ENCODE measurements around the gene ANKMY1.

DNA sequence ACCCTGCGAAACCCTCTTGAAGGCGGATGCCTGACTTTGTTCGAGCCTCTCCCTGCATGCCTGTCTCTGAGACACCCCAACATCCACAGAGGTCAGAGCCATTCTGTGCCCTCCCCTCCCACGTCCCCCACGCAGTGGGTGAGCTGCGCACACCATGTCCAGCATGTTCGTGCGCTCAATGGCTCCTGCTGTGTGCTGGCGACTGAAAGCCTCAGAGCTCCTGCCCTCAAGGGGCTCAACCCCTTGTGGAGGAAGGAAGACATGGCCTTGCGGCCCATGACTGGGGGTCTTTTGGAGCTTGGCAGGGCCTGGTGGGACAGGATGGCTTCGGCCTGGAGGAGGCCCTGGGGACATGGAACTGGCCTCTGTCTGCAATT, 45.7 kb downstream of the ANKMY1 start:
- TF ChIP-seq EP300 (IDR thresholded peaks at IDR 0.05; ENCODE audit: borderline replicate concordance in 1 of 2, low read depth in 2 of 2, low read length in 2 of 2) = no peak
- TF ChIP-seq ATF2 (IDR thresholded peaks at IDR 0.05; ENCODE audit: low read length) = no peak
- TF ChIP-seq BCL11A (IDR thresholded peaks at IDR 0.05; ENCODE audit: low read depth in 2 of 2, low read length in 2 of 2) = no peak
- TF ChIP-seq NRF1 (IDR thresholded peaks at IDR 0.05; ENCODE audit: low read depth, low read length) = no peak
- TF ChIP-seq, protein P1, sequence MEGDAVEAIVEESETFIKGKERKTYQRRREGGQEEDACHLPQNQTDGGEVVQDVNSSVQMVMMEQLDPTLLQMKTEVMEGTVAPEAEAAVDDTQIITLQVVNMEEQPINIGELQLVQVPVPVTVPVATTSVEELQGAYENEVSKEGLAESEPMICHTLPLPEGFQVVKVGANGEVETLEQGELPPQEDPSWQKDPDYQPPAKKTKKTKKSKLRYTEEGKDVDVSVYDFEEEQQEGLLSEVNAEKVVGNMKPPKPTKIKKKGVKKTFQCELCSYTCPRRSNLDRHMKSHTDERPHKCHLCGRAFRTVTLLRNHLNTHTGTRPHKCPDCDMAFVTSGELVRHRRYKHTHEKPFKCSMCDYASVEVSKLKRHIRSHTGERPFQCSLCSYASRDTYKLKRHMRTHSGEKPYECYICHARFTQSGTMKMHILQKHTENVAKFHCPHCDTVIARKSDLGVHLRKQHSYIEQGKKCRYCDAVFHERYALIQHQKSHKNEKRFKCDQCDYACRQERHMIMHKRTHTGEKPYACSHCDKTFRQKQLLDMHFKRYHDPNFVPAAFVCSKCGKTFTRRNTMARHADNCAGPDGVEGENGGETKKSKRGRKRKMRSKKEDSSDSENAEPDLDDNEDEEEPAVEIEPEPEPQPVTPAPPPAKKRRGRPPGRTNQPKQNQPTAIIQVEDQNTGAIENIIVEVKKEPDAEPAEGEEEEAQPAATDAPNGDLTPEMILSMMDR (IDR thresholded peaks at IDR 0.05; ENCODE audit: control extremely low read depth in 1 of 3, insufficient read depth in 1 of 3, low read depth in 1 of 3, low read length in 3 of 3) = no peak
- no peak for TF ChIP-seq EZH2 (IDR thresholded peaks at IDR 0.05; ENCODE audit: low read depth, low read length, severe bottlenecking)
- no peak for TF ChIP-seq POLR2A (IDR thresholded peaks at IDR 0.05; ENCODE audit: control extremely low read depth in 1 of 2, low read depth in 2 of 2, low read length in 2 of 2)
- no peak for TF ChIP-seq ASH2L (IDR thresholded peaks at IDR 0.05; ENCODE audit: low read length)
- no peak for TF ChIP-seq MAX (IDR thresholded peaks at IDR 0.05)
- no peak for TF ChIP-seq RAD21 (IDR thresholded peaks at IDR 0.05 in 1 of 2, conservative IDR thresholded peaks at IDR 0.05 in 1 of 2; ENCODE audit: low read depth in 2 of 2, low read length in 2 of 2)
